PFSK-1 (cell line): ENCODE data around the gene SLC7A11.

ENCODE experiments used
- FOXP2 ChIP-seq: optimal IDR thresholded peaks from 2 replicates; pipeline ENCODE3; 2011; ENCODE audit warnings: borderline replicate concordance, control low read depth, inconsistent platforms; ENCODE audit not compliant: insufficient read depth; ENCODE audit errors: extremely low read length, extremely low read depth
- POLR2AphosphoS5 ChIP-seq: IDR thresholded peaks from 2 replicates; pipeline ENCODE4 v1.6.1; 2012; ENCODE audit warnings: low read depth, mild to moderate bottlenecking, control low read depth, low read length, moderate library complexity
- SIN3A ChIP-seq: IDR thresholded peaks from 2 replicates; pipeline ENCODE4 v1.6.1; 2012; ENCODE audit warnings: mild to moderate bottlenecking, low read length, moderate library complexity, borderline replicate concordance; ENCODE audit not compliant: insufficient read depth
- TAF1 ChIP-seq: IDR thresholded peaks from 2 replicates; pipeline ENCODE4 v1.6.1; 2012; ENCODE audit warnings: low read length, control low read depth, borderline replicate concordance; ENCODE audit not compliant: insufficient read depth
- TF ChIP-seq, protein P1 (sequence below), 2 experiments: IDR thresholded peaks; 2 replicates each; pipeline versions ENCODE4 v1.6.1 to v1.8.0; 2011 to 2012; ENCODE audit warnings: low read depth in 2 of 2, low read length in 2 of 2, control low read depth in 1 of 2, inconsistent platforms in 1 of 2, mild to moderate bottlenecking in 1 of 2, moderate library complexity in 1 of 2; ENCODE audit not compliant: insufficient read depth in 1 of 2

GRCh38 chr4:138222046-138222445, 20.1 kb downstream of the SLC7A11 start:
- TF ChIP-seq POLR2AphosphoS5 (no peak), SIN3A (no peak), TAF1 (no peak), FOXP2 (no peak)
- TF ChIP-seq, protein P1, sequence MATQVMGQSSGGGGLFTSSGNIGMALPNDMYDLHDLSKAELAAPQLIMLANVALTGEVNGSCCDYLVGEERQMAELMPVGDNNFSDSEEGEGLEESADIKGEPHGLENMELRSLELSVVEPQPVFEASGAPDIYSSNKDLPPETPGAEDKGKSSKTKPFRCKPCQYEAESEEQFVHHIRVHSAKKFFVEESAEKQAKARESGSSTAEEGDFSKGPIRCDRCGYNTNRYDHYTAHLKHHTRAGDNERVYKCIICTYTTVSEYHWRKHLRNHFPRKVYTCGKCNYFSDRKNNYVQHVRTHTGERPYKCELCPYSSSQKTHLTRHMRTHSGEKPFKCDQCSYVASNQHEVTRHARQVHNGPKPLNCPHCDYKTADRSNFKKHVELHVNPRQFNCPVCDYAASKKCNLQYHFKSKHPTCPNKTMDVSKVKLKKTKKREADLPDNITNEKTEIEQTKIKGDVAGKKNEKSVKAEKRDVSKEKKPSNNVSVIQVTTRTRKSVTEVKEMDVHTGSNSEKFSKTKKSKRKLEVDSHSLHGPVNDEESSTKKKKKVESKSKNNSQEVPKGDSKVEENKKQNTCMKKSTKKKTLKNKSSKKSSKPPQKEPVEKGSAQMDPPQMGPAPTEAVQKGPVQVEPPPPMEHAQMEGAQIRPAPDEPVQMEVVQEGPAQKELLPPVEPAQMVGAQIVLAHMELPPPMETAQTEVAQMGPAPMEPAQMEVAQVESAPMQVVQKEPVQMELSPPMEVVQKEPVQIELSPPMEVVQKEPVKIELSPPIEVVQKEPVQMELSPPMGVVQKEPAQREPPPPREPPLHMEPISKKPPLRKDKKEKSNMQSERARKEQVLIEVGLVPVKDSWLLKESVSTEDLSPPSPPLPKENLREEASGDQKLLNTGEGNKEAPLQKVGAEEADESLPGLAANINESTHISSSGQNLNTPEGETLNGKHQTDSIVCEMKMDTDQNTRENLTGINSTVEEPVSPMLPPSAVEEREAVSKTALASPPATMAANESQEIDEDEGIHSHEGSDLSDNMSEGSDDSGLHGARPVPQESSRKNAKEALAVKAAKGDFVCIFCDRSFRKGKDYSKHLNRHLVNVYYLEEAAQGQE (IDR thresholded peaks at IDR 0.05; ENCODE audit: insufficient read depth in 1 of 2, low read depth in 2 of 2, low read length in 2 of 2): no peak
